ENCODE data around the gene CHDH.

Gene CHDH

DNA sequence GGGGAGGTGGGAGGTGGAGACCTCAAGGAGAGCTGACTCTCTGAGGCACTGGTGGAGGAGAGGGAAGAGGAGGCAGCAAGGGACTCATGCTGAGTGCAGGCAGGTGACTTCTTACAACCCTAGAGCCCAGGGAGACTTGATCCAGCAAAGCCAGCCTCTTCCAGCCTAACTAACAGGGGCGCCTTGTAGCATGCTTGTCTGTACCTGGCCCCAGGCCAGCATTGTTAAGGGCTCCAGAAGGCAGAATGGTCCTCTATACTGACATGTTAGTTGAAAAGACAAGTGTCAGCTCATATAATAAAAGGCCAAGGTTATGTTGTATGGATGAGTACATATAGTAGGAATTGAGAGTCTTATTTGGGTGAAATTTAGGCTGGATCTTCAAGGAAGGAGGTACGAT is 65.4 kb downstream of the CHDH start:
- ATAC-seq: no peak

DNA sequence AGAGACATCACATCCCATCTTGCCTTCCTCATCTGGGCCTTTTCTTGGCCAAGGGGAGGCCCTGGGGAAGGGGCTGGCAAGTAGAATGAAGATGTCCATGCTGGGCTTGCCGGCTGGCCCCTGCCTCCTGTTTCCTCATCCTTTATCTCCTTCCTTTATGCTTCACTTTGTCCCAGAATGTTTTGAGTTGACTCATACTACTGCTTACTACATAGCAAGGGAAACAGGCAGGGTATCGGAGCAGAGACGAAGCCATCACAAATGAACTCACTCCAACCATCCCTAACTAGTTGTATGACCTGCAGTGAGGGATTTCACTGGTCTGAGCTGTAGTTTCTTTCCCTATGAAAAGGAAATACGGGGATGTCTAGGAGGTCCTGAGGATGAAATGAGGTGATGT is 66.0 kb downstream of the CHDH start:
- ATAC-seq: no peak

DNA sequence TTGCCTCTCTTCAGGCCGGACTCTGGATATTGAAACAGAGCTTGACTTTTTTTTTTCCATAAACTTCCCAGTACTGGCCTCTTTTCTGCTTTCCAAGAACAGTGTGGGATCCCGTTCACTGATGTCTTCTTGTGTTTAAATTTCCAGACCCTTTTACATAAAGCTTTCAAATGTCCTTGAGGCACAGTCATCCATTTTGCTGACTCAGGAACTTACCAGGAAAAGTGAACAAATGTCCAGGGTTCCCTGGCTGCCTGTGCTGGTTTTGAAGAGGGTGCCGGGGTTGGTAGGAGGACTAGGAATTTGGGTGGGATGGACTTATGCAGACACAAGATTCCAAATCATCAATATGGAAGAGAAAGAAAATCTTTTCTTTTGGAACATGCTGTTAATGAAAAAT is 68.1 kb downstream of the CHDH start:
- no peak for ATAC-seq

DNA sequence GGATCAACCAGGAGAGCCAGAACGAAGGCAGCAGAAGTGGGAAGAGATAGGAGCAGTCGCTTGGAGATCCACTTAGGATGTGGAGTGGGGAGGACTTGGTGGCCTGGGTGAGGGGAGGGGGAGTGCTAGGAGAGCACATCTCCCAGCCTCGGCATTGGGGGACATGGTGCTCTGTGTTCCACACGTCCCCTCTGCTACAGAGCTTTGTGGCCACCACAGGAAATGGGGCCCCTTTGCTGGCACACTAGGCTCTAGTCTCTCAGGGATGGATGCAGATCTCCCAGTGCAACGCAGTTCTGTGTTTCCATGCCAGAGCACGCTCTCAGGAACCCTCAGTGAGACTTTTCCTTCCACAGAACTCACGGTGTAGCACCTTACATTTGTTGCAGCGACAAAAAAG is 68.8 kb downstream of the CHDH start:
- no peak for ATAC-seq

DNA sequence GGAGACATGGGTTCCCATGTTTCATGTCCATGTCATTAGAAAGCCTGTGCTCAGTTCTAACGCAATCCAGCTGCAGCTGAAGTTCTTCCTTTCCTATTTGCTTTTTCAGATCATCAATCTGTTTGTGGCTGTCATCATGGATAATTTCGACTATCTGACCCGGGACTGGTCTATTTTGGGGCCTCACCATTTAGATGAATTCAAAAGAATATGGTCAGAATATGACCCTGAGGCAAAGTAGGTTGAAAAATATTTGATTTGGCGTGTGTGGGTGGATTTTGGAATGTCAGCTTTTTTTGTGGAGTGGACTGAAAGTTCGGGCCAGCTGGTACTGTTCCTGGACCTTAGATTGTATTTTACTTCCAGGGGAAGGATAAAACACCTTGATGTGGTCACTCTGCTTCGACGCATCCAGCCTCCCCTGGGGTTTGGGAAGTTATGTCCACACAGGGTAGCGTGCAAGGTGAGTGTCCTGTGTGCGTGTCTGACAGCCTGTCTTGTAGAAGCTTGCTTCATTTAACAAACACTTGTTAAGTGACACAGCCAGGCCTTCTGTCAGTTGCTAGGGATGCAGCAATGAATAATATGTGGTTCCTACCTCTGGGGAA is 69.6 kb downstream of the CHDH start:
- no peak for ATAC-seq

DNA sequence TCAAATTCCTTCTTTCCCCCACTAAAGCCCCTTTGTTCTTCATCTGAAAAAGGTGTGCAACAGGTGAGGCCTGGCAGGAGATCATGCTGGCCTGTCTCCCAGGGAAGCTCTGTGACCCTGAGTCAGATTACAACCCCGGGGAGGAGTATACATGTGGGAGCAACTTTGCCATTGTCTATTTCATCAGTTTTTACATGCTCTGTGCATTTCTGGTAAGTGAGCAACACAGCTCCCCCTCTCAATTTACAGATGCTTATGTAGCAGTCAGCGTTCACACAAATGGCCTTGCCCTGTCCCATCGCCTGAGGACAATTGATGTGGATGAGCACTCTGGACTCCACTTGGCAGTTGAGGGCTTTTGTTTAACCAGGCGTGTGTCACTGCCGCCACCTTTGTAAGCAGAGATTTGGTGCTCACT is 70.4 kb downstream of the CHDH start:
- ATAC-seq: no peak

DNA sequence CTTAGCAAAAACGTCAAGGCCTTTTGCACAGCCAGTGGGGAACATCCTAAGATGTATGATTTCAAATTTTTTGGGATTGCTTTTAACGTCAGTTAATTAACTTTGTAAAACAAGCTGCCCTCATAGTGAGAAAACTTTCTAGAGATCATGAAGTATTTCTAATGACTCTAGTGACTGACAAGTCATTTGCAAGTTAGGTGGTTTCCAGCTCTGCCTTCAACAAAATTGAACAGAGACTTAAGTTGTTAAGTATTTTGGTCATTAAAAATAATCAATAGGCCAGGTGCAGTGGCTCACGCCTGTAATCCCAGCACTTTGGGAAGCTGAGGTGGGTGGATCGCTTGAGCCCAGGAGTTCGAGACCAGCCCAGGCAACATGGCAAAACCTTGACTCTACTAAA is 71.2 kb downstream of the CHDH start:
- no peak for ATAC-seq

DNA sequence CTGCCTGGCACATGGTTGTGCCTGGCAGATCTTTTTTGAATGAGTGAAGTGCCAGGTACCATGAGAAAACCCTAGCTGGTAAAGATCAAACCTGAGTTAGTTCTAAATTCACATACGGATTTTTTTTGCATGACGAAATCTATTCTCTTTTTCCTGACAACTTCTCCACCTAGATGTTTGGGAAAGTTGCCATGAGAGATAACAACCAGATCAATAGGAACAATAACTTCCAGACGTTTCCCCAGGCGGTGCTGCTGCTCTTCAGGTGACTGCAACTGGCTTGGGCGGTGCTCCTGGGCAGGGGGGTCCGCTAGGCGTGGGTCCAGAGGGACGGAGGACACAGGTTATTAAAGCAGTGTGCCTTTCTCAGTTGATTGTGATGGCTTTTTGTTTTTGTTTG is 71.8 kb downstream of the CHDH start:
- no peak for ATAC-seq

DNA sequence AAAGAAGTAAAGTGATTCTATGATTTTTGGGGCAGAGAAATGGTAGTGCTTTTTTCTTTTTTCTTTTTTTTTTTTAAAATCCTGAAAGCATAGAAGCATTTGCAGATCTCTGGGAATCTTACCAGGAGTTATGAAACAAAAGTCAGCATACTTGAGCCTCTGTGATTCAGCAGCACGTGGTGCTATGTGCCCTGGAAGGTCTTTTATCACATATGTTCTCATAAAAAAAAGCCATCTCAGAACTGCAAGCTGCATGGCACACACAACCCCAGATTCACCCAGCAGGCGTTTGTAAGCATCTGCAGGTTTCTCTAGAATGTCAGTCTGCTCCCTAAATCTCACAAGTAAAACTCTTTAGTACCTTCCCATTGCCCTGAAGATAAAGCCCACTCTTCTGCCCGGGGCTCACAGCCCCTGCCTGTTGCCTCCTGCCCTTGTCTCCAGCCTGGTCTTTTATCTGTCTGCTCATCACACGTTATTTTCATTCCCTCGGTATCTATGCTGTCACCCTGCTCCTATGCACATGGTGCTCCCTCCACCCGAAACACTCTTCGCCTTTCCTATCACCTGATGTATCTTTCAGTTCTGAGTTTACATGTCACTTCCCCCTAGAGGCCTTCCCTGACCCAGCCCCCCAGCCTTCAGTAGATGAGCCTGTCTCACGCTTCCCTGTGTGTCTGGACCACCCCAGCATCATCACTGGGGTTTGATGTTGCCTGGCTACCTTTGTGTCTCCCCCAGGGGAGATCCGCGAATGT is 72.4 kb downstream of the CHDH start:
- no peak for ATAC-seq

DNA sequence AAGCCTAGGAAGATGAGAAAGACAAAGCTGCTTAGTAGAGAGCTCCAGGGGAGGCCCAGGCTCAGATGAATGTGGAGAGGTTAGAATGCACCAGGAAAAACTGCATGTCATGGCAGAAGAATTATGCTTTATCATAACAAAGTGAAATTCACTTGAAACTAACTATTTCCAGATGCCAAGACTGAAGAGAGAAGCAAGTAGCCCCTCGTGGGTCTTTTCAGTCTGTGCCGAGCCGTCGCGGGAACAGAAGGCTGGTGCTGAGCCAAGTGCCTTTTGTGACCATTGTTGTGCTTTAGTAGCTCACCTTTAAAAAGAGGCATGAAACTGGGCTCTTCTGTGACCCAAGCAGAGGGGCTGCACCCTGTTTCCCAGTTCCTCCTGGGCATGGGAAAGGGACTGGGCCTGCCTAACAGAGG is 73.2 kb downstream of the CHDH start:
- no peak for ATAC-seq

DNA sequence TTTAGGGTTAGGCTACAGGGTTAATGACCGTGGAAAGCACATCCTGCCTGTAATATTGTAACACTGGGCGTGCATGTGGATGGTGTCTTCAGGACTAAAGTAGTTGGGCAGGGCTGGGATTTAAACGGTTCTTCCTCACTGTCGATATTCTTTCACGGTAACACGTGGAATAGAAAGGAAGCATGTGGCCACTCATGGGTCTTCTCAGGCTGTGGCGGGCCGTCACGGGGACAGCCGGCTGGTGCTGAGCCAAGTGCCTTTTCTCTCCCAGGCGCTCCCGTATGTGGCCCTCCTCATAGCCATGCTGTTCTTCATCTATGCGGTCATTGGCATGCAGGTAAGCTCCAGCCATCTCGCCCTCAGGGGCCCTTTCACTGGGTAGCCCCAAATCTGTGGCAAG is 73.7 kb downstream of the CHDH start:
- ATAC-seq: no peak

DNA sequence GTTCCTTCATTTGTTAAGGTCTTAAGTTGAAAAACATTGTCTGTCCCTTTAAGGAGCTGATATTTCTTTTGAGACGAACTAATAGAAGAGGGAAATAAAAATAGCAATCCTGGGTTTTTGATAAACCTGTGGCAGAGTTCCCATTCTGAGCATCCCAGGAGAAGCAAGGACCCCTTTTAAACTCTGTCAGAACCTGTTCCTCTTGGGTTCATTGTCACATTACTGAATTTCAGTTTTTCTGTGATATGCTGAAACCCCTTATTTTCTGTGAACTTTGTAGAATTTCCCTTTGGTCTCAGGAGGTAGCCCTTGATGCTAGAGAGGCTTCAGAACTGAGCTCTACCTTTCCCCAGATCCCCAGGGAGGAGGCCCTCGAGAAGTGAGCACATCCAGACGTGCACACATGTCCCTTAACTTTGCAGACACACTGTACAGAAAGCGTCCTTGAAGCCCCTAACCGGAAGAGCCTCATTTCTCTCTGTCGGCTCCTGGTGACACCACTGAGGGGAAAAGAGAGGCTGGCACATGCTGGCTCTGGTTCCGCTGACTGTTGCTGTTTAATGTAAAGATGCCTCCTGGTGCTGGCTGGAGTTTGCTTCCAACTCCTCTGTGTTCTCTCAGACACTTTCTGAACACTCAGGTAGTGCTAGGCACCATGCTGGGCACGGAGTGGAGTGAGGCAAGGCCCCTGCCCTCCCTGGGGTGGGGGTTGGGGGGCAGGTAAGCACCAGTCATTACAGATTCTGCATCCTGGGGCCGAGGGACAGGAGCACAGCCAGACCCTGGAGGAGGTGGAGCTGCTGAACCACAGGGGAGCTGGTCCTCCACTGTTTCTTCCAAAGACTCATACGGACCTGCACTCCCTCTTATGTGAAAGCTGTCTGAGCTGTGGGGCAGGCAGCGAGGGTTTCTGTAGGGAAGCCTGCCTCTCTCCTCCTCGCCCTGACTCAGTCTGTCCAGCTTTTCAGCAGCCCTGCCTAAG is 77.5 kb downstream of the CHDH start:
- ATAC-seq: no peak

DNA sequence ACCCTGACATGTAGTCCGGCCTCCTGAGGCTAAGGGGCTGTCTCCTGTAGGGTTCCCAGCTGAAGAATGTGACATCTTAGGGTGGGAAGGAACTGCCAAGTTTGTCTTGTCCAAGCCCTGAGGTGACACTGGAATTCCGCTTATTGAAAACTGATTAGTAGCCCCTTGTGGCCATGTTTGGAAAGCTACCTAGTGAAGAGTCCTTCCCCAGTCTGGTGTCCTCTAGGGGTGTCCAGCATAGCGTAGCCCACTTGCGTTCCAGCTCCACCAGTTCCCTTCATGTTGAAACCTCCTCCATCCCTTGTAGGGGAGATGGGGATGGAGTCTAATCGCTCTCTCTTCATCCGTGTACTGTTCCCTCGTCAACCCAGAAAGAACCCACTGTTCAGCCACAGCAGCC is 79.5 kb downstream of the CHDH start:
- ATAC-seq: no peak

DNA sequence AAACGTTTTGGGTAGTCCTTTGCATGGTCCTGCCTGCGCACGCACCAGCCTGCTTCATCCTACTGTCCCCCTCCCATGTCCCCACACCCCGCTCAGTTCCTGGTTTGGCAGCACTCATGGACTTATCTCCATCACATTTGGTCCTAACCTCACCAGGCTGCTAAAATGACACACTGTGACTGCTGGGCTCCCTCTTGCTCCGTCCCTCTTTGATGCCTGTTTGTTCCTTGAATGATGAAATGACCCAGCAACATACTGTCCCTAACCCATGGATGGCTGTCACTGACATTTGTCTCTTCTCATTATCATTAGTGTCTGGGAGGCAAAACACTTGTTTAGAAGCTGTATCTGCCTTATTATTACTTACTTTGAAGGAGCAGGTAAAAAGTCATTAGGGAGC is 80.5 kb downstream of the CHDH start:
- ATAC-seq: no peak

DNA sequence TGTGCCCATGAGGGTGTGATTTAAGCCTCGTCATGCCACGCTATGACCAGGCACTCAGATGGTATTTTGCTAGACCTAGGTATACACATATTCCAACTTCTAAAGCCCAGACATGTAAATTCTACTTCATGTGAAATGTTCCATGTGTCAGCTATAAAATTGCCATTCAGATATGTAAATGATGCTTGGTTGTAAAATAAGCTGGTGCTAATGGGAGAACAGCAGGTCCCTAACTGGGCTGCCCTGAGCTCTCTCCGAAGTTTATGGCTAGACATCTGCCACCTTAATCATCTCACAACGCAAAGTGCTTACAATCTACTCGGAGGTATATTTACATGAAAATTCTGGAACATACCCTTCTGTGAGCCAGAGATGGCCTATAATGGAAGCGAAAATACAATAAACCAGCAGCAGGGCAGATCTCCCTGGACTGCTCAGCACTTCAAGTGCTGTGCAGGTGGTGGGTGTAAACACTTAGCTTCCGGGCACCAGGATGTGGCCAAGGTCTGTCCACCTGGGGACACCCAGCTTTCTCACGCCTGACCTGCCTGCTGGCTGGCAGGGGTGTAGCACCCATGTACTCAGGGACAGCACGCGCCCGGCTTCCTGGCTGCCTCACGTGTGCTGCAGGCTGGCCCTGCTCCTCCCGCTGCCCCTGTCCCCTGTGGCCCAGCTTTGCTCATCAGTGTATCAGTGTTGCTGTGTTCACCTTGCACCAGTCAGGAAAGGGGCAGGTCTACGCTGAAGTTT is 82.0 kb downstream of the CHDH start:
- no peak for ATAC-seq

DNA sequence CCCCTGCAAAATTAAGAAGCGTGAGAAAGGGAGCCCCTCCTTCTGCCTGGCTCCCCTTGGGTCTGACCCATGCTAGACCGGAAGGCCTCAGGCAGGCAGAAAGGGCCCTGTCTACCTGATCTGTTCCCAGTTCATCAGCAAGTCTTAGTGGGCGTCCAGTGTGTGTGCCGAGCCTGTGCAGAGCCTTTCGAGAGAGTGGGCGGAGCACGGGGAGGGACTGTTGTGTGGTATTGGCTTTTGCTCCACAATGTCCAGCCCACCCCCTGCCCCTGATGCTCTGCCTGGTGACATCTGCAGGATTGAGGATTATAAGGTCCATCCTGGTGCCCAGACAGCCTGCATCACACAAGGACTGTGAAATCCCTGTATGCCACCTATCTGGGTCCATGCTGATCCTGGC is 82.9 kb downstream of the CHDH start:
- ATAC-seq: no peak
